ENCODE results near the gene SLC24A3. TPM values are rescaled to one million over a fixed set of nuclear protein-coding genes. Genes with fewer than 3 reads are reported as not detected.

The SLC24A3 gene
- total RNA-seq, 1 donor from 2014 or later: 14.0 TPM

DNA sequence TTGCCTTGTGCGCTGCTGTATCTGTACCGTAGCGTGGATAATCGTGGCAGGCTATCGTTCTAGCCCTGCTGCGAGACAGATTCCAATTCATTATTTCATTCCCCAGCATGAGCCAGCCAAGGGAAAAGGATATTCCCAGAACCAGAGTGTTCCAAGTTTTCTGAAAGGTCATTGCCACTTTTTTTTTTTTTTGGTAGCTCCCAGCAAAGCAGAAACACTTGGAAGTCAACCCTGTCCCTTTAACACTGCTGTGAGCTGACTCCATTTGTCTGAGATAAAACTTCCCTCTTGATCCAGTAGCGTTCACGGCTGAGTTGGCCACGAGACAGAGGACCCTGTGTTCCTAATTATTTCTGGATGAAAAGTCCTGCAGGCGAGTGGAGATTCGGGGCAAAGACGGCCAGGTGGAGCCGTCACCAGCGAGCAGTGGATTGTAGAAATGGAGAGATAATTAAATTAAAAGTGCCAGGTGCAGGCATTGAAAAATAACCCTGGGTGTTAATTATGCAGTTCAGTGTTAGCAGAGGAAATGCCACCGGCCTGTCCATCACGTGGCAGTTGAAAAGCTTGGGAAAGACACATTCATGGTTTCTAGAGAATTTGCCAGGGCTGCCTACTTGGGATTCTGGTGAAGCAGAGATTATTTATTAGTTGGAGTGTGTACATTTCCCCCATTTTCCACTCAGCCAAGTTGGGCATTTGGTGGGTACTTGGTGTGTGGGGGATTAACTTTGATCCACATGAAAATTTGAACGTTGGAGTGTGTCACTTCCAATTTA, 164.2 kb downstream of the SLC24A3 start:
- no peak for DNase-seq (ENCODE audit: extremely low spot score, unreplicated experiment)
- Mint-ChIP-seq H3K4me1 (ENCODE audit: unreplicated experiment) (peaks cover 10% of the 10 kb centered on the region), H3K27me3 (no peaks in the 10 kb centered on the region), H3K4me3 (no peak overlapping the region), H3K9me3 (no peaks in the 10 kb centered on the region), H3K27ac (peak overlapping the region; percentile 50), H3K36me3 (peaks cover 4% of the 10 kb centered on the region)
- TF ChIP-seq, protein P1, sequence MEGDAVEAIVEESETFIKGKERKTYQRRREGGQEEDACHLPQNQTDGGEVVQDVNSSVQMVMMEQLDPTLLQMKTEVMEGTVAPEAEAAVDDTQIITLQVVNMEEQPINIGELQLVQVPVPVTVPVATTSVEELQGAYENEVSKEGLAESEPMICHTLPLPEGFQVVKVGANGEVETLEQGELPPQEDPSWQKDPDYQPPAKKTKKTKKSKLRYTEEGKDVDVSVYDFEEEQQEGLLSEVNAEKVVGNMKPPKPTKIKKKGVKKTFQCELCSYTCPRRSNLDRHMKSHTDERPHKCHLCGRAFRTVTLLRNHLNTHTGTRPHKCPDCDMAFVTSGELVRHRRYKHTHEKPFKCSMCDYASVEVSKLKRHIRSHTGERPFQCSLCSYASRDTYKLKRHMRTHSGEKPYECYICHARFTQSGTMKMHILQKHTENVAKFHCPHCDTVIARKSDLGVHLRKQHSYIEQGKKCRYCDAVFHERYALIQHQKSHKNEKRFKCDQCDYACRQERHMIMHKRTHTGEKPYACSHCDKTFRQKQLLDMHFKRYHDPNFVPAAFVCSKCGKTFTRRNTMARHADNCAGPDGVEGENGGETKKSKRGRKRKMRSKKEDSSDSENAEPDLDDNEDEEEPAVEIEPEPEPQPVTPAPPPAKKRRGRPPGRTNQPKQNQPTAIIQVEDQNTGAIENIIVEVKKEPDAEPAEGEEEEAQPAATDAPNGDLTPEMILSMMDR (conservative IDR thresholded peaks at IDR 0.05): no peak

DNA sequence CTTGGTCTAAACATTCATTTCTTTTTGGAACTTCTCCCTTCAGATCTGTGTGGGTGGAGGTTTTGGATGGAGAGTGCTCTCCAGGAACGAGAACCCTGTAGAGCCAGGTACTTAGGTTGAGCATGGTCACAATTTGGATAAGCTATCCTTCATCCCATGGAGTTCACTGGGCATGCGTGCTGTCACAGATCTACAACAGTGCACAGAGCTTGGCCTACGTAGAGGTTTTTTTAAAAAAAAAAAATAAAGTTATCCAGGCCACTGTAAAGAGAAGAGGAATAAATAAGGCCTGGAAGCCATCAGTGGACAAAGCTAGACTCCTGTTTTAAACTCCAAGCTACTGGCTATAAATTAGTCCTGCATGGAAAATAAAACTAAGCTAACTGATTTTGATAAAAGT, 165.6 kb downstream of the SLC24A3 start:
- Mint-ChIP-seq H3K4me3 (no peak overlapping the region), H3K27ac (no peak overlapping the region), H3K4me1 (ENCODE audit: unreplicated experiment) (peaks cover 14% of the 10 kb centered on the region), H3K27me3 (no peaks in the 10 kb centered on the region), H3K9me3 (no peaks in the 10 kb centered on the region), H3K36me3 (no peaks in the 10 kb centered on the region)
- TF ChIP-seq, protein P1 (conservative IDR thresholded peaks at IDR 0.05): no peak
- DNase-seq (ENCODE audit: extremely low spot score, unreplicated experiment): no peak

DNA sequence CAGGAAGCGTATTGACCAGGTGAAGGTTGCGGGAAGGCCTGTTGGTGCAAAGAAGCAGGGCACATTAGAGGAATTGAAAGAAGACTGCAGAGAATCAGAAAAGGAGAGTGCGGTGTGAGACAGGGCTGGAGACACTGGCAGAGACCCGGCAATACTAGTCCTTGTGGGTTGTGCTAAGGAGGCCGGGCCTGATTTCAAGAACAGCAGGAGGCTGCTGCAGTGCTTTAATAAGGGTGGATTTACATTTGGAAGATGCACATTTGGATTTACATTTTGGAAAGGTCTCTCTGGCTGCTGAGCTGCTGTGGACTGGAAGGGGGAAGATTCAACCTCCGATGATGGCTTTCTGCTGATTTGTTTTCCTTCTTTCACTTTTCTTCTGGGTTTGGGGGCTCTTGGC, 167.8 kb downstream of the SLC24A3 start:
- H3K27ac Mint-ChIP-seq: no peak overlapping the region
- peaks cover 19% of the 10 kb centered on the region for H3K4me1 Mint-ChIP-seq (ENCODE audit: unreplicated experiment)
- H3K27me3 Mint-ChIP-seq: no peaks in the 10 kb centered on the region
- H3K36me3 Mint-ChIP-seq: no peaks in the 10 kb centered on the region
- TF ChIP-seq, protein P1 (conservative IDR thresholded peaks at IDR 0.05): no peak
- no peak for DNase-seq (ENCODE audit: extremely low spot score, unreplicated experiment)
- no peak overlapping the region for H3K4me3 Mint-ChIP-seq
- no peaks in the 10 kb centered on the region for H3K9me3 Mint-ChIP-seq

DNA sequence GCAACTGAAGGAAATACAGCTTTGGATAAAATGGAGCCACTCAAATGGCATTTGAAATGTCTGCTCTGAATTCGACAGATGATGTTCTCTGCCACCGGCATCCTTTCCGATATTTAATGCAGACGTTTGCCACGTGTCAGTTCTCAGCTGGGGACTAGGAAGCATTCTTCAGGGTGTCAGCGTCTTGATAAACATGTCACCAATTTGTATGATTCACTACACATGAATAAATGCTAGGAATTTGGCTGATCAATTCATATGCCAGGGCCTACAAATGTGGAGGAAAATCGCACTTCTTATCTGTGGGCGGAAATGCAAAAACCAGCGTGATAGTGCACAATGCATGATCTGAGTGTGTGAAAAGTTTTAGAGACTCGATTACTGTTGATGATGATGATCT, 169.5 kb downstream of the SLC24A3 start:
- H3K4me1 Mint-ChIP-seq (ENCODE audit: unreplicated experiment): peaks cover 15% of the 10 kb centered on the region
- DNase-seq (ENCODE audit: extremely low spot score, unreplicated experiment): no peak
- TF ChIP-seq, protein P1 (conservative IDR thresholded peaks at IDR 0.05): no peak
- H3K27me3 Mint-ChIP-seq: no peaks in the 10 kb centered on the region
- H3K9me3 Mint-ChIP-seq: no peaks in the 10 kb centered on the region
- no peak overlapping the region for H3K4me3 Mint-ChIP-seq
- H3K36me3 Mint-ChIP-seq: no peaks in the 10 kb centered on the region
- no peak overlapping the region for H3K27ac Mint-ChIP-seq

DNA sequence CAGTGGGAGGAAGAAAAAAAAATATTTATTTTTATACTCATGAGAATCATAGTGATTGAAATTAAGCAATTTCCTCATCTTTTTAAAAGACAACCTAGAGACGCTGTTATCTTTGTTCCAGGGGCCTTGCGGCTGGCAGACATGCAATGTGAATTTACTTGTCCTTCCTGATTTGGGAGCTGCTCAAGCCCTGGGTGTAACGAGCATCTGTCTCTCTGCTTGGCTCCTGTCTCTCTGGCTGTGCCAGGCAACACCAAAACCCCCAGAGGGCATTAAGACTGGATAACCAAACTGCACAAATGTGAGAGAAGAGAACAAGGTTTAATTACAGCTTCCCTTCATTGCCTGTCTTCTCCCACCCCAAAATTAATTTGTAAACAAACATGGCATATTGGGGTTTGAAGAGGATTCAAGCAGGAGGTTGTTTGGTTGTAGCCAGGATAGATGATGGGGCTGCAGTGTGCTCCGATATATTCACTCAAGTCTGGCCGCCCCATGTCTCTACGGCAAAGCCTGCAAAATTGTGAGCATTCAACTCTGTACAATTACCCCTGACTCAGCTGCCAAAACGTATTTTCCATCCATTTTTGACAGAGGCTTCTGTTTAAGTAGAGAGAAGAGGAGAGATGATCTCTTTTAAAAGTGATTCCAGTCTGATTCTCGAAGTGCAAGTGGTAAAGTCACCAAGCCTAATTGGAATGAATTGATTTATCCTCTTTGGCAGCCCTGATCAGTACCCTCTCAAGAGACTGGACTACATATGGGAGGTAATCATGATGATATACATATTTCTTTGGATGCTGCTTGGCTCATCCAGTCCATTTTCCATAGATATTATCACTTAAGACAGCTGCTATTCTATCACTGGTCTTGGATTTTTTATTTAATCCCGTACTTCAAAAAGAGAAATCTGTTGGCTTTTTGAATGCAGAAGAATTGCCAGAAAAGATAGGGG, 170.2 kb downstream of the SLC24A3 start:
- Mint-ChIP-seq H3K36me3 (no peaks in the 10 kb centered on the region), H3K4me1 (ENCODE audit: unreplicated experiment) (peaks cover 15% of the 10 kb centered on the region), H3K9me3 (no peaks in the 10 kb centered on the region)

More for the DNA sequence above, 170.2 kb downstream of the SLC24A3 start:
- DNase-seq (ENCODE audit: extremely low spot score, unreplicated experiment): no peak
- TF ChIP-seq, protein P1 (conservative IDR thresholded peaks at IDR 0.05): no peak
- Mint-ChIP-seq H3K27ac (no peak overlapping the region), H3K4me3 (no peak overlapping the region), H3K27me3 (no peaks in the 10 kb centered on the region)

Data from type B pancreatic cell (in vitro differentiated cells).